PC-3 (cell line): ENCODE results near the gene MC1R. TPM values are rescaled to one million over a fixed set of nuclear protein-coding genes. Genes with fewer than 3 reads are reported as not detected.

Source experiments
- ATAC-seq: fragments of 200-7000 bp; cut with Tn5 transposase; 2 replicates; pipeline ENCODE4 v1.9.1; 2020; ENCODE audit warnings: mild to moderate bottlenecking, moderate library complexity
- BruUV-seq: library from RNA; stranded (reverse); fragments of 400-500 nt; replicated peaks from 2 replicates; lab custom pipeline; 2021; lab: Mats Ljungman, UMichigan
- CTCF ChIA-PET: fragments of 300-600 bp; sonication (Branson Sonifier 250); formaldehyde crosslinking; loops from one replicate; lab custom pipeline; 2022; ENCODE audit warnings: antibody characterized with exemption; lab: Charles Lee
- POLR2A ChIA-PET: fragments of 300-600 bp; sonication (Branson Sonifier 250); formaldehyde crosslinking; loops from one replicate; lab custom pipeline; 2022; ENCODE audit warnings: antibody characterized with exemption; ENCODE audit not compliant: unreplicated experiment; lab: Charles Lee
- DNase-seq: peaks from one replicate; pipeline ENCODE4 v3.0.0-alpha.2; 2015
- H2AFZ ChIP-seq: fragments of 300-600 bp; sonication (generic); 2 replicates; pipeline ENCODE4 v1.6.0; 2016; ENCODE audit warnings: antibody characterized with exemption, low read length
- H3F3A ChIP-seq: fragments of 300-600 bp; sonication (generic); one replicate; pipeline ENCODE4 v1.6.0; 2017; ENCODE audit warnings: antibody characterized with exemption, low read length, control low read depth, mild to moderate bottlenecking; ENCODE audit not compliant: unreplicated experiment
- H3K27ac ChIP-seq: fragments of 300-600 bp; sonication (generic); 2 replicates; pipeline ENCODE4 v1.5.1; 2016; ENCODE audit warnings: mild to moderate bottlenecking, low read length
- H3K27me3 ChIP-seq: fragments of 300-600 bp; sonication (generic); 2 replicates; pipeline ENCODE4 v1.6.1; 2016; ENCODE audit warnings: low read length, mixed read lengths
- H3K36me3 ChIP-seq: fragments of 300-600 bp; sonication (generic); 2 replicates; pipeline ENCODE4 v1.6.1; 2016; ENCODE audit warnings: low read depth, mixed run types, low read length, mixed read lengths
- H3K4me1 ChIP-seq: fragments of 300-600 bp; sonication (generic); 2 replicates; pipeline ENCODE4 v1.5.1; 2016; ENCODE audit warnings: low read length; ENCODE audit not compliant: insufficient read depth
- H3K4me2 ChIP-seq: fragments of 300-600 bp; sonication (generic); 2 replicates; pipeline ENCODE4 v1.6.0; 2016; ENCODE audit warnings: low read length
- H3K4me3 ChIP-seq: fragments of 300-600 bp; sonication (generic); 2 replicates; pipeline ENCODE4 v1.5.1; 2016; ENCODE audit warnings: mild to moderate bottlenecking, low read length, mixed read lengths
- H3K79me2 ChIP-seq: fragments of 300-600 bp; sonication (generic); 2 replicates; pipeline ENCODE4 v1.6.1; 2017; ENCODE audit warnings: low read length, mixed read lengths
- H3K9ac ChIP-seq: fragments of 300-600 bp; sonication (generic); 2 replicates; pipeline ENCODE4 v1.6.0; 2016; ENCODE audit warnings: mild to moderate bottlenecking, low read length
- H3K9me2 ChIP-seq: fragments of 300-600 bp; sonication (generic); replicated peaks from 2 replicates; pipeline ENCODE4 v1.6.1; 2016; ENCODE audit warnings: mixed run types, low read length, mixed read lengths
- H3K9me3 ChIP-seq: fragments of 300-600 bp; sonication (generic); 2 replicates; pipeline ENCODE4 v1.6.1; 2016; ENCODE audit warnings: low read length, mixed read lengths
- H4K20me1 ChIP-seq: fragments of 300-600 bp; sonication (generic); 2 replicates; pipeline ENCODE4 v1.6.1; 2016; ENCODE audit warnings: low read length, mixed read lengths
- EZH2 ChIP-seq: fragments of 300-600 bp; sonication (generic); IDR thresholded peaks from one replicate; pipeline ENCODE4 v1.6.1; 2017; ENCODE audit warnings: antibody characterized with exemption, mild to moderate bottlenecking, low read length; ENCODE audit not compliant: unreplicated experiment
- EZH2phosphoT487 ChIP-seq: fragments of 300-600 bp; sonication (generic); IDR thresholded peaks from 2 replicates; pipeline ENCODE4 v1.6.1; 2018; ENCODE audit warnings: mild to moderate bottlenecking, antibody characterized with exemption, low read length, borderline replicate concordance
- intact Hi-C: fragments of 100-400 bp; cut with micrococcal nuclease; formaldehyde crosslinking; loops from 2 replicates; pipeline ENCODE4 v1.9.0; 2023
- total RNA-seq: library from RNA; depleted of rRNA; stranded (reverse); fragments of >200 nt; gene quantifications from 2 replicates; pipeline ENCODE4 v1.2.3, GENCODE V29; 2014
- TF ChIP-seq, protein P1 (sequence below): fragments of 300-600 bp; sonication (generic); conservative IDR thresholded peaks from 2 replicates; pipeline ENCODE4 v1.5.1; 2017; ENCODE audit warnings: antibody characterized with exemption, low read depth, mild to moderate bottlenecking, low read length

Gene MC1R
- total RNA-seq, 1 experiment from 2014 or later: 4.2 TPM

- no peaks in the 10 kb centered on the region for H3K36me3 ChIP-seq
- peak overlapping the region; percentile 97; the same call in 1 of the 2 replicates for H3K9ac ChIP-seq
- peaks cover 21% of the 10 kb centered on the region; the same call in 1 of the 2 replicates for H4K20me1 ChIP-seq
- intact Hi-C loops: no loop called here
- POLR2A ChIA-PET: interaction anchor here (0.6 kb wide), 1 partner anchor 96 kb away, joined by 5 read pairs; no protein-coding TSS in a partner anchor
- TSS peak; percentile 53 for BruUV-seq
- peak overlapping the region; percentile 97 for H3K4me2 ChIP-seq
- no peaks in the 10 kb centered on the region for H3F3A ChIP-seq
- DNase-seq: no peak
- CTCF ChIA-PET: no interaction called here
- H3K9me2 ChIP-seq: no peaks in the 10 kb centered on the region
- no peak for TF ChIP-seq EZH2phosphoT487
- TF ChIP-seq, protein P1, sequence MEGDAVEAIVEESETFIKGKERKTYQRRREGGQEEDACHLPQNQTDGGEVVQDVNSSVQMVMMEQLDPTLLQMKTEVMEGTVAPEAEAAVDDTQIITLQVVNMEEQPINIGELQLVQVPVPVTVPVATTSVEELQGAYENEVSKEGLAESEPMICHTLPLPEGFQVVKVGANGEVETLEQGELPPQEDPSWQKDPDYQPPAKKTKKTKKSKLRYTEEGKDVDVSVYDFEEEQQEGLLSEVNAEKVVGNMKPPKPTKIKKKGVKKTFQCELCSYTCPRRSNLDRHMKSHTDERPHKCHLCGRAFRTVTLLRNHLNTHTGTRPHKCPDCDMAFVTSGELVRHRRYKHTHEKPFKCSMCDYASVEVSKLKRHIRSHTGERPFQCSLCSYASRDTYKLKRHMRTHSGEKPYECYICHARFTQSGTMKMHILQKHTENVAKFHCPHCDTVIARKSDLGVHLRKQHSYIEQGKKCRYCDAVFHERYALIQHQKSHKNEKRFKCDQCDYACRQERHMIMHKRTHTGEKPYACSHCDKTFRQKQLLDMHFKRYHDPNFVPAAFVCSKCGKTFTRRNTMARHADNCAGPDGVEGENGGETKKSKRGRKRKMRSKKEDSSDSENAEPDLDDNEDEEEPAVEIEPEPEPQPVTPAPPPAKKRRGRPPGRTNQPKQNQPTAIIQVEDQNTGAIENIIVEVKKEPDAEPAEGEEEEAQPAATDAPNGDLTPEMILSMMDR: no peak
- TF ChIP-seq EZH2: no peak
- no peak overlapping the region for H2AFZ ChIP-seq
- H3K4me1 ChIP-seq: peaks cover 23% of the 10 kb centered on the region
- ATAC-seq: no peak
- peak overlapping the region; percentile 84 for H3K4me3 ChIP-seq
- no peak overlapping the region for H3K27ac ChIP-seq
- 0 out of 2 replicates have a peak, but pooled peaks cover 7% of the 10 kb centered on the region for H3K79me2 ChIP-seq
- H3K9me3 ChIP-seq: no peaks in the 10 kb centered on the region
- H3K27me3 ChIP-seq: no peaks in the 10 kb centered on the region
These were observed 5.1 kb downstream of the MC1R start for GRCh38 chr16:89923640-89924296.

DNA sequence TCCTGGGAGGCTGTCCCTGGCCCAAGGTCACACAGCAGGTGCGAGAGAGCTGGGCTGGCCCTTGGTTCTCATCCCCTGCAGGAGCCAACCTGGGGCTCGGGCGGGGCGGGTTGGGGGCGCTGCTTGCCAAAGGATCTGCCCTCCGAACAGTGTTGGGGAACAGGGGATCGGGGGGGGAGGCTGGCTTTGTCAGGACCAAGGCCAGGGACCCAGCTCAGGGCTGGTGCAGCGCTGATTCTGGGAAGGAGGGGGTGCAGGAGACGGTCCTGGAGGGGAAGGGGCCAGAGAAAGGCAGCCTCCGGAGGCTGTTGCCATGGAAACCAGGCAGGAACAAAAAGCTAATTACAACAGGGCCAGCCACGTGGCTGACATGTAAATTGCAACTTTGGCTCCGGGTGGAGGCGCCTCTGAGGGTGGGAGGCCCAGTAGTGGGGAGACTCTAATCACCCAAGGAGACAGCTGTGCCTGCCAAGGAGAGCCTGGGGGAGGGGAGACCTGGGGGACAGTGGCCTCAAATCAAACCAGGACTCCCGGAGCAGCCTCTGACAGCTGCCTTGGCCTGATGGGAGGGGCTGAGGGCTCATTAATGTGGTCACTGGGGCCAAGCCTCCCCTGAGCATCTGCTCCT, 5.7 kb downstream of the MC1R start:
- H3K9me2 ChIP-seq: no peaks in the 10 kb centered on the region
- H3K4me2 ChIP-seq: peak overlapping the region; percentile 97
- no peaks in the 10 kb centered on the region for H3K36me3 ChIP-seq
- H3K79me2 ChIP-seq: 0 out of 2 replicates have a peak, but pooled peaks cover 7% of the 10 kb centered on the region
- DNase-seq (no peak), ATAC-seq (no peak)
- H3K27ac ChIP-seq: no peak overlapping the region
- H3F3A ChIP-seq: no peaks in the 10 kb centered on the region
- H4K20me1 ChIP-seq: peaks cover 21% of the 10 kb centered on the region; the same call in 1 of the 2 replicates
- intact Hi-C loops: no loop called here
- no peaks in the 10 kb centered on the region for H3K27me3 ChIP-seq
- peak overlapping the region; percentile 84 for H3K4me3 ChIP-seq
- H3K9ac ChIP-seq: no peak overlapping the region
- ChIA-PET POLR2A (interaction anchor here (0.6 kb wide), 1 partner anchor 96 kb away, joined by 5 read pairs; no protein-coding TSS in a partner anchor), CTCF (no interaction called here)
- H3K9me3 ChIP-seq: no peaks in the 10 kb centered on the region
- TF ChIP-seq, protein P1: no peak
- TF ChIP-seq EZH2phosphoT487: no peak
- no peak for TF ChIP-seq EZH2
- H3K4me1 ChIP-seq: peaks cover 23% of the 10 kb centered on the region
- no TSS peak for BruUV-seq
- H2AFZ ChIP-seq: no peak overlapping the region

DNA sequence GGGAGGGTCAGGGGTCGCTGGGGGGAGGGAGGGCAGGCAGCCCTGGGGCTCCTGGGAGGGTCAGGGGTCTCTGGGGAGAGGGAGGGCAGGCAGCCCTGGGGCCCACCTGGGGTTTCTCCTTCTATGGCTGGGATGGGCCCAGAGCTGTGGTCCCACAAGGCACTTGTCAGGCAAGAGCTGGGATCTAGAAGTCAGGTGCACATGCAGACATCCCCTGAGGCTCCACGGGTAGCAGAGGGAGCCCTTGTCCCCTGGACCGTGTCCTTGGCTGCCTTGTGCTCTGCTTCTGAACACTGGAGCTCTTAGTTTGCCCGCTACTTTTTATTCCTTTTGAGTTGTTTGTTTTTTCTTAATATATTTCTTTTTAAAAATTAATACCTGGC, 6.3 kb downstream of the MC1R start:
- CTCF ChIA-PET: no interaction called here
- Histone ChIP-seq H3K36me3 (no peaks in the 10 kb centered on the region), H3K9me3 (no peaks in the 10 kb centered on the region), H3K4me2 (peak overlapping the region; percentile 97), H3K27ac (no peak overlapping the region), H3K9me2 (no peaks in the 10 kb centered on the region), H3K79me2 (0 out of 2 replicates have a peak, but pooled peaks cover 7% of the 10 kb centered on the region), H4K20me1 (peaks cover 21% of the 10 kb centered on the region; the same call in 1 of the 2 replicates), H3K27me3 (no peaks in the 10 kb centered on the region), H3K9ac (no peak overlapping the region), H3K4me1 (peaks cover 23% of the 10 kb centered on the region), H3K4me3 (peak overlapping the region; percentile 84), H2AFZ (no peak overlapping the region), H3F3A (no peaks in the 10 kb centered on the region)
- ATAC-seq (no peak), DNase-seq (no peak)
- BruUV-seq: no TSS peak
- POLR2A ChIA-PET: no interaction called here
- intact Hi-C loops: no loop called here
- no peak for TF ChIP-seq EZH2
- TF ChIP-seq, protein P1: no peak
- no peak for TF ChIP-seq EZH2phosphoT487
